ENCODE results near the gene SSH3.

SSH3 gene

DNA sequence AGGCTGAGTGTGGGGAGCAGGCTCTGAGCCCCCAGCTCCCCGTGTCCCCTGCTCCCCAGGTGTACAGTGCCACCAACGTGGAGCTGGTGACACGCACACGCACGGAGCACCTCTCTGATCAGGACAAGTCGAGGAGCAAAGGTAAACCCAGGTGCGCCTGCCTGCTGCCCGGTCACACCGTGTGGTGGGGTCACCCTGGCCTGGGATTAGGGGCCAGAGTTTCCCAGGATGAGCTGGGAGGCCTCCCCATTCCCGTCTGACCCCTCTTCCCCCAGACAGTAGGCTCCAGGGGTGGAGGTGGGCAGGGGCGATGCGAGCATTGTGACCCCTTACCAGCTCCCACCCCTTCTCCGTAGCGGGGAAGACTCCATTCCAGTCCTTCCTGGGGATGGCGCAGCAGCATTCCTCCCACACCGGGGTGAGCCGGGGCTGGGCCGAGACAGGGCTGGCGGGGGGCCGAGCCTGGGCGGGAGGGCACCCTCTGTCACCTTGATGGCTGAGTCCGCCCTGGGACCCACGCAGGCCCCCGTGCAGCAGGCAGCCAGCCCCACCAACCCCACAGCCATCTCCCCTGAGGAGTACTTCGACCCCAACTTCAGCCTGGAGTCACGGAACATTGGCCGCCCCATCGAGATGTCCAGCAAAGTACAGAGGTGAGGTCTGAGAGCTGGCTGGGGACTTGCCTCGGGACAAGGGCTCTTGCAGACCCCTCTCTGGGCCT lies 3.7 kb upstream of the SSH3 start:
- FAIRE-seq, result no peak

DNA sequence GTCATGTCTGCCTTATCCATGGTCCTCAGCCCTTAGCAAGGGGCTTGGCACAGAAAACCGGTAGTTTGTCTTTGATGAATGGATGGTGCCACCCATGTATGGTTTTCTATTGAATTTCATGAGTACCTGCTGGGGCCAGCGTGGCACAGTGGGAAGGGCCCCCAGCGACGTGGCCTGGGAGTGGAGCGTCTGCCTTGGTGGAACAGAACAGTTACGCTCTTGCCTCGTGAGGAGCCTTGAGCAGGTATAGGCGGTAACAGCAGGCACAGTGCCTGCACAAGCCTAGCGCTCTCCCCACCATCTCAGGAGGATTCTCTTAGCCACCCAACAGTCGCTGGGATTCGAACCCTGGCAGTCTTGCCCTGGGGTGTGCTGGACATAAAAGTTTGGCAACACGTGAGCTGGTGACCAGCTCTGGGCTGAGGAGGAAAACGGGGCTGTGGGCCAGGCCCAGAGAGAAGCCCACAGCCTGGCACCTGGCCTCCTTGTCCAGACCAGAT lies 3.0 kb upstream of the SSH3 start:
- FAIRE-seq, result no peak

DNA sequence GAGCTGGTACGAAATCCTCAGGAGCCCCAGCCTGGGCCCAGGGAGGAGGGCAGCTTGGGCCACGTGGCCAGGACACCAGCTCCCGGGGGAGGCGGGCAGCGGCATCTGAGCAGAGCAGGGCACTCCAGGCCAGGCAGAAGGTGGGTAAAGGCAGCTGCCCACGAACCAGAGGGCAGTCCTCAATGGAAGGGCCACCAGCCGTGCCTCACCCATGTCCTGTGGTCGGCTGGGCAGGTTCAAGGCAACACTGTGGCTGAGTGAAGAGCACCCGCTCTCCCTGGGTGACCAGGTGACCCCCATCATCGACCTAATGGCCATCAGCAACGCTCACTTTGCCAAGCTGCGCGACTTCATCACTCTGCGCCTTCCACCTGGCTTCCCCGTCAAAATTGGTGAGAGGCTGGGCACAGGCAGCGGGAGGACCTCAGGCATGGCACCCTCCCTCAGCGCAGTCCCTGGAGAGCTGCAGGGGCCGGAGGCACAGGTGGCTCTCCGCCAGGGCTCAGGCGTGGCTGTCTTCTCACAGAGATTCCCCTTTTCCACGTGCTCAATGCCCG lies 2.5 kb upstream of the SSH3 start:
- no peak for FAIRE-seq

DNA sequence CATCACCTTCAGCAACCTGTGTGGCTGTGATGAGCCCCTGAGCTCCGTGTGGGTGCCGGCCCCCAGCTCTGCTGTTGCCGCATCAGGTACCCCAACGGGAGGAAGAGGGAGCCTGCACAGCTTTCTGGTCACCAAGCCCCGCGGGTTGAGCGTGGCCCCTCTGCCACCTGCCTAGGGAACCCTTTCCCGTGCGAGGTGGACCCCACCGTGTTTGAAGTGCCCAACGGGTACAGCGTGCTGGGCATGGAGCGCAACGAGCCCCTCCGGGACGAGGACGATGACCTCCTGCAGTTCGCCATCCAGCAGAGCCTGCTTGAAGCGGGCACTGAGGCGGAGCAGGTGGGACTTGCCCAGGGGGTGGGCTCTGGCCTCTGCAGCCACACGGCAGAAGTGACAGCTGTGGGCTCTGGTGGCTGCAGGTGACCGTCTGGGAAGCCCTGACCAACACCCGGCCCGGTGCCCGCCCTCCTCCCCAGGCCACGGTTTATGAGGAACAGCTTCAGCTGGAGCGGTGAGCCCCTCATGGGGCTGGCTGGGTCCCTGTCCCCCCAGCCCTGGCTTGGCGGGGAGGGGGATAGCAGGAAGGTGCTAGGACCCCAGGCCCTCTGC lies 1.9 kb upstream of the SSH3 start:
- FAIRE-seq, result no peak

GRCh38 chr11:67301951-67302516 lies 1.3 kb upstream of the SSH3 start:
- no peak for FAIRE-seq

DNA sequence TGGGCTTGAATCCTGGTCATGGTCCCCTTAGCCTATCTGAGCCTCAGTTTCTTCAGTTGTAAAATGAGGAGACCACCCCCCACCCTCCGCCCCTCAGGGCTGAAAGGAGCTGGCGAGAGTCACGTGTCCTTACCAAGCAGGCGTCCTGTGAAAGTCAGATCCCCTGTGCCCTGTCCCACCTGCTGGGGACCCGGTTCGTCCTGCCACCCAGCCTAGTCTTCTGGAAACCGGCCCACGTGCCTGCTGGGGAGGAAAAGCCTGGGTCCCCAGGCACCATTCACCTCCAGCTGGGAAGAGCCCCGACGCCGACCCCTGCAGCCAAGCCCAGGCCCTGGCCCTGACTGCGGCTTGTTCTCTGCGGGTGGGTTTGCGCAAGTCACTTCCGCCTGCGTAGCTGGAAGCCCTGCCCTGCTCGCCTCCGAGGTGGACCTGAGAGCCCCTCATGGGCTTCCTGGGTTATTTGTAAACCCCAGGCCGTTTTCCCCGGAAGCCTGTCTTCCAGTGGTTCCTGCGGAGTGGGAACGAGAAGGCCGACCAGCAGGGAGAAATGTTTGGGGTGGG lies 679 bp upstream of the SSH3 start:
- FAIRE-seq, result no peak

DNA sequence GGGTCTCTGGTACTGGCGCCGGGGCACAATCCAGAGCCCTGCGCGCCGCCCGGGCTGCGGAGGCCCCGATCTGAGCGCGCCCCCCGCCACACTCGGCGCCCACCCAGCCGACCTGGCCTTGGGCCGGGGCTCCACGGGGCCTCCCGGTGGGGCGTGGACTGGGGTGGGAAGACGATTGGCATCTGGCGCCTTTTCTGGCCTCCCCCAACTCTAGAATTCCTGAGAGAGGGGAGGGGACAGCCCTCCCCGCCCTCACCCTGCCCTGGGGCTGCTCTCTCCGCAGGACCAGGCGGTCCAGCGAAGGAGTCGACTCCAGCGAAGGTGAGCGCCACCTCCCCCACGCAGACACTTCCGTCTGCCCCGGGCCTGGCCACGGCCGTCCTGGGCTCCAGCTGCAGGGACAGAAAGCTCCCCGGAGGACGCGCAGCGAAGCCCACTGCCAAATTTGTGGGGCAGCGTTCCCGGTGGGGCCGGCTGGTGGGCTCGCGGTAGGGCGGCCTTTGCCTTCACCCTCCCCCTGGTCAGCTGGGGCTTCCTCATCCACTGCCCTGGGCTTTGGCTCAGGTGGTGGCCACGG lies 593 bp downstream of the SSH3 start:
- no peak for FAIRE-seq

GRCh38 chr11:67304511-67305113 lies 1.3 kb downstream of the SSH3 start:
- FAIRE-seq, result no peak

DNA sequence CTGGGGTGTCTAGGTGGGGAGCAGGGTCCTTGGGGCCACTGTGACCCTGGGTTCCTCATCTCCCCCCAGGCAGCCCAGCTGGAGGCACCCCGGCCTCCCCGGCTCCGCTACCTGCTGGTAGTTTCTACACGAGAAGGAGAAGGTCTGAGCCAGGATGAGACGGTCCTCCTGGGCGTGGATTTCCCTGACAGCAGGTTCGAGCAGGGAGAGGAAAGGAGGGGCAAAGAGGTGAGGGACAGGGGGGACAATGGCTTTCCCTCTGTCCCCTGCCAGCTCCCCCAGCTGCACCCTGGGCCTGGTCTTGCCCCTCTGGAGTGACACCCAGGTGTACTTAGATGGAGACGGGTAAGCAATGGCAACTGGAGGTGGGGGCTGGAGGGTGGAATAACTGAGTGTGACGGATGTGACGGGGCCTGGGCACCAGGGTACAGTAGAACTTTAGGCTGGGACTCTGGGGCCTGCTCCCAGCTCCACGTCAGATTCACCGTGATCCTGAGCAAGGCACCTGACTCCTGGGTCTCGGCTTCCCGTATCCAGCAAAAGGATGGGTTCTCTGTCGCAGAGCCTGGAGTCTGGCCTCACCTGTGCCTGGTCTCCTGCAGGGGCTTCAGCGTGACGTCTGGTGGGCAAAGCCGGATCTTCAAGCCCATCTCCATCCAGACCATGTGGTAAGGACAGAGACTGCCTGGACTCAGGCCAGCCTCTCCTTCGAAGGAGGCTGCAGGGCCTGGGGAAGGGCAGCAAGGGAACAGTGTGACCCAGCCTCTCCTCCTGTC lies 3.6 kb downstream of the SSH3 start:
- no peak for FAIRE-seq

GRCh38 chr11:67307545-67308001 lies 4.2 kb downstream of the SSH3 start:
- FAIRE-seq, result no peak

GRCh38 chr11:67308031-67308866 lies 4.9 kb downstream of the SSH3 start:
- FAIRE-seq, result no peak

DNA sequence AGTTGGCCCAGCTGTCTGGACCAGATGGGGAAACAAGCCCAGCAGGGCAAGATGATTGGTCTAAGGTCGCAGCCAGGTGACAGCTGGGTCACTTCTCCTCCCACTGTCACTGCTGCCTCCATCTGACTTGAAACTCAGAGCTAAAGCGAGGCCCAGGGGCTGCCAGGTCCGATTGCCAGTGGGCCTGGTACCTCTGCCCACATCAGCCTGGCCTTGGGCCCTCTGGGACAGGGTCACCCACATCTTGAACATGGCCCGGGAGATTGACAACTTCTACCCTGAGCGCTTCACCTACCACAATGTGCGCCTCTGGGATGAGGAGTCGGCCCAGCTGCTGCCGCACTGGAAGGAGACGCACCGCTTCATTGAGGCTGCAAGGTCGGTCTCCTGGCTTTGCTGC lies 5.8 kb downstream of the SSH3 start:
- no peak for FAIRE-seq

DNA sequence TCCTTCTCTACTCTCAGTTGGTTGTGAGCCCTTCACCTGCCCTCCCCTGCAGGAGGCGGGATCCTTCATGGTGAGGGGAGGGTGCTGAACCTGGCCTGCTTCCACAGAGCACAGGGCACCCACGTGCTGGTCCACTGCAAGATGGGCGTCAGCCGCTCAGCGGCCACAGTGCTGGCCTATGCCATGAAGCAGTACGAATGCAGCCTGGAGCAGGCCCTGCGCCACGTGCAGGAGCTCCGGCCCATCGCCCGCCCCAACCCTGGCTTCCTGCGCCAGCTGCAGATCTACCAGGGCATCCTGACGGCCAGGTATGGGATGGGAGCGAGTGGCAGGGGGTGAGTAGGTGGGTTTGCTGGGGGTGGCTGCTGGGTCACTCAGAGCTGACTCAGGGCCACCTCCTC lies 6.3 kb downstream of the SSH3 start:
- FAIRE-seq, result no peak

DNA sequence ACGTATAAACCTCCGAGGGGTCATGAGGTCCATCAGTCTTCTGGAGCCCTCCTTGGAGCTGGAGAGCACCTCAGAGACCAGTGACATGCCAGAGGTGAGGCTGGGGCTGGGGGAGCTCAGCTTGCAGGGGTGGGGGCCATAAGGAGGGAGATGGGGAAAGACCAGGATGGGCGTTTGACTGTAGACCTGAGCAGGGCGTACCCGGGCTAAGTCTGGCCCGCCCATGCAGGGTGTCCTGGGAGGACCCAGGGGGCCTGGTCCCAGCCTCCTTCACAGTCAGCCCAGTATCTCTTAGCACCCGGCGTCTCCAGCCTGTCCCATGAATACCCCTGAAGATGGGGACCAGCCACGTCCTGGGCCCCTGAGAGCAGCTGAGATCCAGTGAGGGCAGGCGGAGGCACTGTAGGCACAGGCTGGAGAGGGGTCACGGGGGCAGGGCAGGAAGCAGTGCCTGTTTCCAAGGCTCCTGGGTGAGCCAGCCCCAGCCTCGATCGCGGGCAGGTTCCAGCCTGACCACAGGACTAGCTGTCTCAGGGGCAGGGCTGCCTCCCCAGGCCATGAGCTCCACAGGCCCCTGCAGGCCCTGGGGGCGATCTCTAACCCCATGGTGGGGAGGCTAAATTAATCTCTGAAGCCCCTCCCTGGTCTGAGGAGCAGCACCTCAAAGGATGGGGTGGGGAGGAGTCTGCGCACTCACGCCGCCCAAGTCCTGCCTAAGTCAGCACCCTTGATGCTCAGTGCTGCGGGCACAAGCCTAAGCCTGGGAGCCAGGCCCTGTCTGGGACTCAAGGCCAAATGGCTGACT lies 7.1 kb downstream of the SSH3 start:
- FAIRE-seq, result no peak

GRCh38 chr11:67311051-67311555 lies 7.8 kb downstream of the SSH3 start:
- no peak for FAIRE-seq

- no peak for FAIRE-seq
Measured at GRCh38 chr11:67311556-67312082, 8.3 kb downstream of the SSH3 start.

- no peak for FAIRE-seq
Measured at GRCh38 chr11:67312187-67313021, 9.1 kb downstream of the SSH3 start.

DNA sequence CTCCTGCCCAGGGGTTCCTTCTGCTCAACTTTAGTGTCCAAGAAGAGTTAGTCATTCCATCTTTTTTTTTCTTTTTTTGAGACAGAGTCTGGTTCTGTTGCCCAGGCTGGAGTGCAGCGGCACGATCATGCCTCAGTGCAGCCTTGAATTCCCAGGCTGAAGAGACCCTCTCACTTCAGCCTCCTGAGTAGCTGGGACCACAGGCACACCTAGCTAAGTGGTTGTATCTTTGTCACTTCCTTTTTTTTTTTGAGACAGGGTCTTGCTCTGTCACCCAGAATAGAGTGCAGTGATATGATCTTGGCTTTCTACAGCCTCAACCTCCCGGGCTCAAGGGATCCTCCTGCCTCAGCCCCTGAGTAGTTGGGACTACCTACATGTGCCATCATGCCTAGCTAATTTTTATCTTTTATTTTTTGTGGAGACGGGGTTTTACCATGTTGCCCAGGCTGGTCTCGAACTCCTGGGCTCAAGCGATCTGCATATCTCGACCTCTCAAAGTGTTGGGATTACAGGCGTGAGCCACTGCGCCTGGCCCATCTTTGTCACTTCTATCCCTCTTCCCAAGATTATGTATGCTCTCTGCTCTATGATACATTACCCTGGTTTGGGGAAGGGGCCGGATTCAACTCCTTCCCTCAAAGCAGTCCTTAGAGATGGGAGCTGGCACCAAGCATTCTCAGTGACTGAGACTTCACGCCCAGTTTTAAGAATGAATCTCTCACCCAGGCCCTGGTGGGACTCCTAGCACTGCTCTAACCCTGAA lies 10.0 kb downstream of the SSH3 start:
- FAIRE-seq, result no peak

Data from G401.6 (cell line).